Activated CD8-positive, alpha-beta memory T cell treated with anti-CD3 and anti-CD28 coated beads, Interleukin-2, amount 50 U/mL, for 24 hours (primary cell): Measurements from ENCODE around the gene GPR78.

Experiments
- DNase-seq: peaks from one replicate; pipeline ENCODE4 v3.0.0-alpha.2; 2020; ENCODE audit errors: extremely low read depth

The GPR78 gene, protein sequence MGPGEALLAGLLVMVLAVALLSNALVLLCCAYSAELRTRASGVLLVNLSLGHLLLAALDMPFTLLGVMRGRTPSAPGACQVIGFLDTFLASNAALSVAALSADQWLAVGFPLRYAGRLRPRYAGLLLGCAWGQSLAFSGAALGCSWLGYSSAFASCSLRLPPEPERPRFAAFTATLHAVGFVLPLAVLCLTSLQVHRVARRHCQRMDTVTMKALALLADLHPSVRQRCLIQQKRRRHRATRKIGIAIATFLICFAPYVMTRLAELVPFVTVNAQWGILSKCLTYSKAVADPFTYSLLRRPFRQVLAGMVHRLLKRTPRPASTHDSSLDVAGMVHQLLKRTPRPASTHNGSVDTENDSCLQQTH

GRCh38 chr4:8580321-8581093, at the start of gene GPR78:
Gene GPR78 (plus strand): TSS chr4:8580392. CDS start chr4:8580983, 591 bp downstream.
- no peak for DNase-seq

- no peak for DNase-seq
Observed at GRCh38 chr4:8532245-8532781, 47.9 kb upstream of the GPR78 start.

DNA sequence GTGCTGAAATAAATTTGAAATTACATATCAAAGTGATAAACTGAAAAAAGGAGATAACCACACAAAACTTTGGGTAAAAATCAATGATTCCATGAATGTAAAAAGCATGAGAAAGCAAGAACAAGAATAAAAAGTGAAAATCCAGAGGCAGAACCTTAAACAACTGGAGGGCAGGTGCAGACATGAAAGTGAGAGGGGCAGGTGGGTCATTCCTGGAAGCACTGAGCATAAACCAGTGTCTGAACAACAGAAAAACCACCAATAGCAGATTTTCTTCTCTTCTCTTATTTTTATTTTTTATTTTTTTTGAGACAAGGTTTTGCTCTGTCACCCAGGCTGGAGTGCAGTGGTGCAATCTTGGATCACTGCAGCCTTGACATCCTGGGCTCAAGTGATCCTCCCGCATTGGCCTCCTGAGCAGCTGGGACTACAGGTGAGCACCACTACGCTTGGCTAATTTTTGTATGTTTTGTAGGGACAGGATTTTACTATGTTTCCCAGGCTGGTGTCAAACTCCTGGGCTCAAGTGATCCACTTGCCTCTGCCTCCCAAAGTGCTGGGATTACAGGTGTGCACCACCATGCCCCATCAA, 46.8 kb upstream of the GPR78 start:
- no peak for DNase-seq

DNA sequence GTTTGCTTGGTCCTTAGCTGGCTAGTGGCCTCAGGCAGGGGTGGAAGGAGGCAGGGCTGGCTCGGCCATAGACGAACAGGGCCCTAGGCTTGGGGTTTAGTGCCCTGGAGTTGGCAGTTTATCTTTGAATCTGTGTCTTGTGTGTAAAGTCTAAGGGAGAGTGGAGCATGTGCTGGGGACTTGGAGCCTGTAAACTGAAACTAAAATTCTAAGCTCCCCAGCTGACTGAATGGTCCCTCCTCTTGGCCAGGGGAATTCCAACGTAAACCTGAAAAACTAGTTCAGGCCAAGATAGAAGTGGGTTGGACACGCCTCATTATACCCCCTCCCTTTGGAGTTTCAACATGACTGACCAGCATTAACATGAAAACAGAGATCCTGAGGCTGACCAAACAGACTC, 46.1 kb upstream of the GPR78 start:
- no peak for DNase-seq

- DNase-seq, result no peak
Observed at GRCh38 chr4:8534611-8535010, 45.6 kb upstream of the GPR78 start.

DNA sequence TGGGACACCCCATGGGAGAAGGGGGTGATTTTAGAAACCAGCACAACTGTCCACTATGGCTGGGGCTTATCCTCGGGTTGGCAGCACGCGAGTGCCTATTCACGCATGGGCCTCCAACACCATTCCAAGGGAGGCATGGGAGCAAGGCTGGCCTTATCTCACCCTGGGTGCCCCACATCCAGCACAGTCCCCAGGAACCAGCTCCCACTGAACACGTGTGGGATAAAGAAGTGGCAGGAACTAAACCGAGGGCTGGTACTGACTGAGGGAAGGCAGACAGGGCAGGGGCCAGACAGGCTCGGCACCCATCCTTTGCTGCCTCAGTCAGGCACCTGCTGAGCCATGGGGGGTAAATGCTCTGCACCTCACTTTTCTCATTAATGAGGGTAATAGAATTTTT, 43.7 kb upstream of the GPR78 start:
- no peak for DNase-seq

GRCh38 chr4:8537041-8537461, 43.1 kb upstream of the GPR78 start:
- no peak for DNase-seq

DNA sequence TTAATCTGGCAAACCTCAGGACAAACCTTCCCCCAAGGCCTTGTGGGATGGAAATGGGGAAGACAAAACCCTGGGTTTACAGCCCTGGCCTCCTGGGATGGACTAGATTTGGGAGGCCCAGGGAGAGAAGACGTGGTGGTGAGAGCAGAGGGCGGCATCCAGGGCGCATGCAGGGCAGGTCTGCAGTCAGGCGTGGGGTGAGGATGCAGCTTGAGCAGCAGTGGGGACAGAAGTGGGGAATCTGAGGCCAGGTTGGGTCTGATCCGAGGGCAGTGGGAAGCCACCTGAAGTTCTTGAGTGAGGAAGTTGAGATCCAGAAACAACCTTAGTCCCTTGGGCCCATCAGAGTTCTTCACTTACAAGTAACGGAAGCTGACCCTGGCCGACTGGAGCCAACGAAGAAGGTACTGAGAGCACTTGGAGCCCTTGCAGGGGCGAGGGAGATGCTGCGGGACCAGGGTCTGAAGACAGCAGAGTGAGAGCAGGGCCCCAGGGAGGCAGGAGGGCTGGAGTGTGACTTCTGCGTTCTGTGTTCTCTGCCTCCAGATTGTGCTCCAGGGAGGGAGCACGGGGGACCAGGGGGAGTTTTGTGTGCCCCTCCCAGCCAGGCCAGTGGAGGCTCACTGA, 42.0 kb upstream of the GPR78 start:
- no peak for DNase-seq

DNA sequence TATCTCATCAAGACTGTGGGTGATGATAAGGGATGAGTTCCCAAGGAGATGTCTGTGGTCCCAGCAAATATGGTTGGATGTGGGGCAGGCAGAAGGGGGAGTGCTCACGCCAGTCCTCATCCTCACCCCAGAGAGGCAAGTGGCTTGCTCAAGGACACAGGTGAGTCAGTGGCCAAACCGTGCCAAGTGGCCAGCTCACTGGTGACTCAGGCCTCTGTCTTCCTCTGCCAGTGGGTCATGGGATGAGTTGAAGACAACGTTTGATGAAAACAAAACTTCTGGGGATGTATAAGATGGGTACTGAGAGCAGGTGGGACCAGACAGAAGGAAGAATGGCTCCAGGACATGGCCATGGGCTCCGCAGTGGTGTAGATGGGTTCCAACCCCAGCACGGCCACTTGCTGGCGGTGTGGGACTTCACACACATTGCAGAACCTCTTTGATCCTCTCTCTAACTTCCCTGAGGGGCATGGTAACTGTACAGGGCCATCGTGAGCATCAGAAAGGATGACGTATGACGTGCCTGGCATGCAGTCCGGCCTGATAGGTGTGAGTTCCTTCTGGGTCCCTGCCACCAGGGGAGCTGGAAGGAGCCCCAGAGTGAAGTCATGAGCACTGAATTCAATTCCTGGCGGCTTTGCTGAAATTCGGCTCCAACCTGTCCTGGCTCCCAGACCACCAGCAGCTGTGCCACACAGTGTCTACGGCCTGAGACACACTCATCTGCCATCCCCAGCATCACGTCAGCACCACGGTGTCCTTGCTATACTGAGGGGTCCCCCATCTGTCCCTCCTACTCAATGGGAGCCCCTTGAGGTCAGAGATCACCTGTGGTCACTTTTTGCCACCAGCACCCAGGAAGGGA, 41.3 kb upstream of the GPR78 start:
- no peak for DNase-seq

GRCh38 chr4:8539661-8540060, 40.5 kb upstream of the GPR78 start:
- DNase-seq, result no peak

DNA sequence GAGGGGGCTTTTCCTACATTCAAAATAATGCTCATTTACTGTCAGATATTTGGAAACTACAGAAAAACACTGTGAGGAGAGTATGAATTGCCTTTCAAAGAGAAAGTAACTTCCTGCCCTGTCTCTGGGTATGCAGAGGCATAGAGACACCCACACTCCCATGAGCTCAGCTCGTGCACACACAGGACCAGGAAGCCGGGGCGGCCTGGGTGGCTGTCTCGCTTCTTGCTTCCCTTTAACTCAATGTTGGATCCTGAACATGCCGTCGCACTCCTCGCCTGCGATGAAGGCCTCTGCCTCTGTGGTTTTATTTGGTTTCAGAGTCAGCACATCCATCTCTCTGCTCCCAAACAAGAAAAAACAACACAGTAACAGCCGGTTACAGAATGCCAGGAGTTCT, 40.1 kb upstream of the GPR78 start:
- DNase-seq, result no peak

DNA sequence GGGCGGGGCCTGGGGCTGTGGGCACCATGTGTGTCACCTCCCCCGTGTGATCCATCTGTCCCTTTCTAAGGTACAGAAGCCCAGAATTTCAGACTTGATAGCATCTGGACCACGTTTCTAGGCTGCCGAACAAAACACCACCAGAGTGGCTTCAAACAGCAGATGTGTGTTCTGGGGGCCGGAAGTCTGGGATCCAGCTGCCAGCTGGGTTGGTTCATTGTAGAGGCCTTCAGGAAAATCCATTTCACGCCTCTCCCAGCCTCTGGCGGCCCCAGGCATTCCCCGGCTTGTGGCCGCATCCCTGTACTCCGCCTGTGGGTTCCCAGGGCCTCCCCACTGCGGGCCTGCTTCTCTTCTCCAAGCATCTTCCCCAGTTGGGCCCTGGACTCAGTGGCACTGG, 39.6 kb upstream of the GPR78 start:
- DNase-seq, result no peak

DNA sequence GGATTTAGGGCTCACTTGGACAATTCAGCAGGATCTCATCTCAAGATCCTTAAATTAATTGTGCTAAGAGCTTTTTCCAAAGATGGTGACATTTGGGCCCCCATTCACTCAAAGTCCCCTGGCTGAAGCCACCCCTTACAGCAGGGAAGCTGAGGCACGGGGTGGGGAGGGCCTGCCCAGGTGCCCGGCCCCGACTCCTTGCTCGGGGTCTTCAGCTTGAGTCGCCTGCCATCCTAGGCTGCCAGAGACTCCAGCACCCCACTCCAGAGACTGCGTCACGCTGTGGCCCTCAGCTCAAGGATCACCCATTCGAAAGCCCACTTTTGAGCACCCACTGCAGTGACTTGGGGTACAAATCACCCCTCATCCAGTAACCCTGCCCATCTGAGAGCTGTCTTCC, 39.2 kb upstream of the GPR78 start:
- DNase-seq, result no peak

- DNase-seq, result no peak
Observed at GRCh38 chr4:8541981-8542715, 38.0 kb upstream of the GPR78 start.

DNA sequence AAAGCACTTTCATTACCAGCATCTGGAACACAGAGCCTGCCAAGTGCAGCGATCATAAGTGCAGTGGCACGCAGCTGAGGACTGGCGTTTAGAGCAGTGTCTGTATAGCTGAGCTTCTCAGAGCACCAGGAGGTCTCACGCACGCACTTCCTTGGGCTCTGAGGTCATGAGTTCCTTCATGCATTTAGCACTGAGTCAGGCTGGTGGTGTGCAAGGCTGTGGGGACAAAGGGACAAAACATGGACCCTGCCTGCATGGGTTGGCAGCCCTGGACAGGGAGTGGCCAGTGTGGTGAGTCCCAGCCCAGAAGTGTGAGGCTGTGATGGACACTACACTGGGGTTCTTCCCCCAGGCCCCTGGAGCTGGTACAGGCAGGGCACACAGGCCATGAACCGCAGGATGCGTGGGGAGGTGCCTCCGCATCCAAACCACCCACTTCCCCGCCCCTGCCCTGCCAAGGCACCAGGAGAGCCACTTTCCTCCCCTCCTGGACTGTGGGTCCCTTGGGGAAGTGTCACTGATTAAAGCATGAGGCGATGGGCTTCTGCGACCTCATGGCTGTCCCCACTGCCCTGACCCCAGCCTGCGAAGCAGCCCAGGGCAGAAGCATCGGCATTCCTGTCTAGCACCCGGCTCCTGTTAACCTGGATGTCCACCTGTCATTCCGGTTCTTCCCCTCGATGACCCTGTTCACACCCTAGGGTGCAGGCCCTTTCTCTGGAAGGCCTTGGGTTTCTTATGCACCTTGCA, 37.2 kb upstream of the GPR78 start:
- DNase-seq, result no peak

GRCh38 chr4:8543623-8544022, 36.6 kb upstream of the GPR78 start:
- DNase-seq, result no peak

DNA sequence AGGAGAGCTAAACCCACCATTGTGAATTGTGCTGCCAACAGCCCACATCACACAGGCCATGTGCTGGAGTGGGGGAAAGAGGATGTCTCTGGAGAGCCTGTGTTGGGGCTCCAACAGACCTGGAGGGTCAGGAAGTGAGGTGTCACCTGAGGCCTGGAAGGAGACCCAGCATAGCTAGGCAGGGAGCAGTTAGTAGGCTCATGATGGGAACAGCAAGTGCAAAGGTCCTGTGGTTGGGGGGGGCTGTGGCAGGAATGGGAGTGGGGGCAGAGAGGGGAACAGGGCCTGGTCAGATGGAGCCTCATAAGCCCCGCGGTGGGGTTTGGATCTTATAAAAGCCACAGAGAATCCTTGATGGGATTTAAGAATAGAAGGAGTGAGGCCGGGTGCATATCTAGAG, 35.9 kb upstream of the GPR78 start:
- no peak for DNase-seq

- no peak for DNase-seq
Observed at GRCh38 chr4:8544741-8545438, 35.3 kb upstream of the GPR78 start.

GRCh38 chr4:8545439-8545765, 34.8 kb upstream of the GPR78 start:
- DNase-seq, result no peak
